Measurements from ENCODE around the gene TBC1D3I. TPM values are rescaled to one million over a fixed set of nuclear protein-coding genes. Genes with fewer than 3 reads are reported as not detected.
"Not testable (repeated sequence)": the region's sequence is repeated elsewhere in the genome, so short reads cannot be mapped to it uniquely, and the experiment has no call there.

TBC1D3I gene
- total and polyA plus RNA-seq, 4 donors, result 0.11 to 0.17 TPM; not detected in 2

GRCh38 chr17:36212966-36213365 is 51.4 kb downstream of the TBC1D3I start:
- no peaks in the 10 kb centered on the region for H3K4me1 ChIP-seq (ENCODE audit: control insufficient read depth in 4 of 4, insufficient read depth in 4 of 4, low read length in 3 of 4)
- no peak for DNase-seq (ENCODE audit: low spot score)
- no peak overlapping the region for H3K9ac ChIP-seq (ENCODE audit: low read depth in 1 of 2, low read length in 2 of 2)
- H3K27me3 ChIP-seq (ENCODE audit: control insufficient read depth in 4 of 4, insufficient read depth in 4 of 4, low read length in 3 of 4), result no peaks in the 10 kb centered on the region
- H3K27ac ChIP-seq (ENCODE audit: low read depth in 1 of 2, low read length in 2 of 2), result no peak overlapping the region
- no peaks in the 10 kb centered on the region for H3K9me3 ChIP-seq (ENCODE audit: control insufficient read depth in 4 of 4, low read length in 3 of 4)
- 88% methylated on average over 3 of the region's 3 CpGs for WGBS
- TF ChIP-seq NR2F2 (IDR thresholded peaks at IDR 0.05), result no peak
- no peak for TF ChIP-seq SP1 (IDR thresholded peaks at IDR 0.05)
- TF ChIP-seq YY1 (IDR thresholded peaks at IDR 0.05), result no peak
- no peak for TF ChIP-seq RXRA (IDR thresholded peaks at IDR 0.05)
- no peak for TF ChIP-seq FOXA2 (IDR thresholded peaks at IDR 0.05)
- TF ChIP-seq FOXA1 (IDR thresholded peaks at IDR 0.05), result no peak
- TF ChIP-seq CTCF (IDR thresholded peaks at IDR 0.05; ENCODE audit: low read depth, low read length, missing input control), result no peak
- TF ChIP-seq HNF4G (IDR thresholded peaks at IDR 0.05), result no peak
- no peak for TF ChIP-seq RAD21 (IDR thresholded peaks at IDR 0.05)
- no peak for TF ChIP-seq TAF1 (conservative IDR thresholded peaks at IDR 0.05)
- TF ChIP-seq MAX (IDR thresholded peaks at IDR 0.05), result no peak
- H3K4me3 ChIP-seq (ENCODE audit: low read depth in 1 of 3, low read length in 3 of 3), result no peak overlapping the region
- H3K36me3 ChIP-seq (ENCODE audit: control insufficient read depth in 4 of 4, insufficient read depth in 3 of 4, low read depth in 1 of 4, low read length in 3 of 4), result no peaks in the 10 kb centered on the region

- Histone ChIP-seq H3K27ac (ENCODE audit: low read depth in 1 of 2, low read length in 2 of 2) (no peak overlapping the region), H3K9ac (ENCODE audit: low read depth in 1 of 2, low read length in 2 of 2) (no peak overlapping the region), H3K4me1 (ENCODE audit: control insufficient read depth in 4 of 4, insufficient read depth in 4 of 4, low read length in 3 of 4) (no peaks in the 10 kb centered on the region), H3K9me3 (ENCODE audit: control insufficient read depth in 4 of 4, low read length in 3 of 4) (no peaks in the 10 kb centered on the region), H3K4me3 (ENCODE audit: low read depth in 1 of 3, low read length in 3 of 3) (no peak overlapping the region), H3K36me3 (ENCODE audit: control insufficient read depth in 4 of 4, insufficient read depth in 3 of 4, low read depth in 1 of 4, low read length in 3 of 4) (no peaks in the 10 kb centered on the region), H3K27me3 (ENCODE audit: control insufficient read depth in 4 of 4, insufficient read depth in 4 of 4, low read length in 3 of 4) (no peaks in the 10 kb centered on the region)
- WGBS, result 66% methylated on average over 4 of the region's 4 CpGs
- TF ChIP-seq CTCF (IDR thresholded peaks at IDR 0.05; ENCODE audit: low read depth, low read length, missing input control) (no peak), FOXA2 (IDR thresholded peaks at IDR 0.05) (no peak), RAD21 (IDR thresholded peaks at IDR 0.05) (no peak), HNF4A (conservative IDR thresholded peaks at IDR 0.05) (no peak), HNF4G (IDR thresholded peaks at IDR 0.05) (no peak), TAF1 (conservative IDR thresholded peaks at IDR 0.05) (no peak), SP1 (IDR thresholded peaks at IDR 0.05) (no peak), FOXA1 (IDR thresholded peaks at IDR 0.05) (no peak), REST (IDR thresholded peaks at IDR 0.05) (no peak), YY1 (IDR thresholded peaks at IDR 0.05) (no peak)
- no peak for DNase-seq (ENCODE audit: low spot score)
These were observed 52.1 kb downstream of the TBC1D3I start for GRCh38 chr17:36212272-36212605.

- not testable (repeated sequence) for DNase-seq (ENCODE audit: low spot score); H3K27ac ChIP-seq (ENCODE audit: low read depth in 1 of 2, low read length in 2 of 2); H3K36me3 ChIP-seq (ENCODE audit: control insufficient read depth in 4 of 4, insufficient read depth in 3 of 4, low read depth in 1 of 4, low read length in 3 of 4); H3K9me3 ChIP-seq (ENCODE audit: control insufficient read depth in 4 of 4, low read length in 3 of 4); H3K9ac ChIP-seq (ENCODE audit: low read depth in 1 of 2, low read length in 2 of 2); H3K27me3 ChIP-seq (ENCODE audit: control insufficient read depth in 4 of 4, insufficient read depth in 4 of 4, low read length in 3 of 4); H3K4me3 ChIP-seq (ENCODE audit: low read depth in 1 of 3, low read length in 3 of 3); H3K4me1 ChIP-seq (ENCODE audit: control insufficient read depth in 4 of 4, insufficient read depth in 4 of 4, low read length in 3 of 4)
- 77% methylated on average over 10 of the region's 10 CpGs for WGBS
These were observed 52.7 kb downstream of the TBC1D3I start for GRCh38 chr17:36211484-36212271.

- H3K27ac ChIP-seq (ENCODE audit: low read depth in 1 of 2, low read length in 2 of 2), result peak within 1 kb of the TSS in 1 of 2 donors; percentile 42
- 85% methylated on average over 7 of the region's 7 CpGs for WGBS
- not testable (repeated sequence) for DNase-seq (ENCODE audit: low spot score)
These were observed 53.7 kb downstream of the TBC1D3I start, which contains the start of gene CCL4L2 for GRCh38 chr17:36210439-36211211. Gene CCL4L2, plus strand, starts transcription at chr17:36211063.

More at GRCh38 chr17:36210439-36211211, 53.7 kb downstream of the TBC1D3I start, which contains the start of gene CCL4L2:
- not testable (repeated sequence) for H3K27me3 ChIP-seq (ENCODE audit: control insufficient read depth in 4 of 4, insufficient read depth in 4 of 4, low read length in 3 of 4); H3K4me1 ChIP-seq (ENCODE audit: control insufficient read depth in 4 of 4, insufficient read depth in 4 of 4, low read length in 3 of 4); H3K9me3 ChIP-seq (ENCODE audit: control insufficient read depth in 4 of 4, low read length in 3 of 4); H3K4me3 ChIP-seq (ENCODE audit: low read depth in 1 of 3, low read length in 3 of 3); H3K36me3 ChIP-seq (ENCODE audit: control insufficient read depth in 4 of 4, insufficient read depth in 3 of 4, low read depth in 1 of 4, low read length in 3 of 4)
- H3K9ac ChIP-seq (ENCODE audit: low read depth in 1 of 2, low read length in 2 of 2), result peak within 1 kb of the TSS in 1 of 2 donors; percentile 39
